Embryonic facial prominence (tissue), 1 donor: ENCODE measurements around the gene KLHL17.
"Not testable (repeated sequence)": the region's sequence is repeated elsewhere in the genome, so short reads cannot be mapped to it uniquely, and the experiment has no call there.

Source experiments
- DNase-seq: peaks from one replicate; pipeline ENCODE4 v3.0.0-alpha.2; 2016; ENCODE audit errors: extremely low spot score

KLHL17 gene

GRCh38 chr1:936348-937264, 23.8 kb upstream of the KLHL17 start:
- DNase-seq: no peak

GRCh38 chr1:937521-937920, 22.9 kb upstream of the KLHL17 start:
- DNase-seq: no peak

GRCh38 chr1:938088-938683, 22.2 kb upstream of the KLHL17 start:
- no peak for DNase-seq

GRCh38 chr1:938711-939489, 21.5 kb upstream of the KLHL17 start:
- DNase-seq: no peak

- DNase-seq: no peak
Observed at GRCh38 chr1:939511-940106, 20.8 kb upstream of the KLHL17 start.

- peak; percentile 56 for DNase-seq
Observed at GRCh38 chr1:940107-941014, 20.0 kb upstream of the KLHL17 start.

- no peak for DNase-seq
Observed at GRCh38 chr1:941015-941587, 19.3 kb upstream of the KLHL17 start.

GRCh38 chr1:941588-942383, 18.6 kb upstream of the KLHL17 start:
- DNase-seq: peak; percentile 45

GRCh38 chr1:942411-942821, 18.0 kb upstream of the KLHL17 start:
- DNase-seq: no peak

GRCh38 chr1:942864-943533, 17.4 kb upstream of the KLHL17 start:
- no peak for DNase-seq

- DNase-seq: no peak
Observed at GRCh38 chr1:943545-944340, 16.6 kb upstream of the KLHL17 start.

- no peak for DNase-seq
Observed at GRCh38 chr1:944341-945325, 15.8 kb upstream of the KLHL17 start.

- DNase-seq: no peak
Observed at GRCh38 chr1:945688-946556, 14.5 kb upstream of the KLHL17 start.

GRCh38 chr1:946811-947210, 13.6 kb upstream of the KLHL17 start:
- DNase-seq: not testable (repeated sequence)

GRCh38 chr1:947958-948357, 12.4 kb upstream of the KLHL17 start:
- DNase-seq: no peak

- DNase-seq: no peak
Observed at GRCh38 chr1:950268-950667, 10.1 kb upstream of the KLHL17 start.
